BJ (cell line): Measurements from ENCODE around the gene RYR1. TPM values are rescaled to one million over a fixed set of nuclear protein-coding genes. Genes with fewer than 3 reads are reported as not detected.
"Not testable (repeated sequence)": the region's sequence is repeated elsewhere in the genome, so short reads cannot be mapped to it uniquely, and the experiment has no call there.

Source experiments
- CTCF ChIA-PET: fragments of 350-600 bp; formaldehyde crosslinking; extraction: SDS; loops from one replicate; lab custom pipeline; 2021; ENCODE audit warnings: antibody characterized with exemption, inconsistent platforms; lab: Yijun Ruan, JAX
- POLR2A ChIA-PET: fragments of 300-600 bp; sonication (Branson Sonifier 250); formaldehyde crosslinking; extraction: SDS; loops from one replicate; lab custom pipeline; 2021; ENCODE audit warnings: antibody characterized with exemption; lab: Charles Lee
- DNase-seq: peaks from one replicate; pipeline ENCODE4 v3.0.0-alpha.2; 2011; ENCODE audit warnings: low read depth
- H3K27me3 ChIP-seq: 2 replicates; pipeline ENCODE4 v1.6.0; 2011; ENCODE audit warnings: low read length; ENCODE audit not compliant: control insufficient read depth, insufficient read depth
- H3K36me3 ChIP-seq: 2 replicates; pipeline ENCODE4 v1.5.1; 2011; ENCODE audit warnings: low read length; ENCODE audit not compliant: control insufficient read depth, insufficient read depth
- H3K4me3 ChIP-seq: 2 replicates; pipeline ENCODE4 v1.5.1; 2011; ENCODE audit warnings: low read depth, mild to moderate bottlenecking, control low read depth, low read length
- CTCF ChIP-seq: IDR thresholded peaks from 2 replicates; pipeline ENCODE4 v1.5.1; 2011; ENCODE audit warnings: low read depth, mild to moderate bottlenecking, control low read depth, inconsistent platforms, low read length, moderate library complexity; ENCODE audit not compliant: insufficient read depth
- polyA plus RNA-seq: library from polyadenylated mRNA; depleted of rRNA; stranded (reverse); fragments of >200 nt; gene quantifications from 2 replicates; pipeline ENCODE4 v1.2.3, GENCODE V29; 2011

RYR1 gene
- polyA plus RNA-seq, 1 experiment: 0.04 TPM

DNA sequence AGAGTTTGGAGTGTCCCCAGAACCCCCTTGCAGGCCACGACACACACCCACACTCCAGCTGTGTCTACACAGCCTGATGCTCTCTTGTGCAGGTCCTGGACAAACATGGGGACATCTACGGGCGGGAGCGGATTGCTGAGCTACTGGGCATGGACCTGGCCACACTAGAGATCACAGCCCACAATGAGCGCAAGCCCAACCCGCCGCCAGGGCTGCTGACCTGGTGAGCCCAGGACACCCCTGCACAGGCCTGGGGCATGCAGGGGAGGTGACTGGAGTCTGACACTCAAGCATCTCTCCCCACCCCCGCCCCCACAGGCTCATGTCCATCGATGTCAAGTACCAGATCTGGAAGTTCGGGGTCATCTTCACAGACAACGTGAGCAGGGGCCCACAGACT is 144.3 kb downstream of the RYR1 start:
- no peaks in the 10 kb centered on the region for H3K36me3 ChIP-seq
- ChIA-PET POLR2A (no interaction called here), CTCF (no interaction called here)
- no peaks in the 10 kb centered on the region for H3K27me3 ChIP-seq
- H3K4me3 ChIP-seq: no peak overlapping the region
- no peak for TF ChIP-seq CTCF
- DNase-seq: no peak

DNA sequence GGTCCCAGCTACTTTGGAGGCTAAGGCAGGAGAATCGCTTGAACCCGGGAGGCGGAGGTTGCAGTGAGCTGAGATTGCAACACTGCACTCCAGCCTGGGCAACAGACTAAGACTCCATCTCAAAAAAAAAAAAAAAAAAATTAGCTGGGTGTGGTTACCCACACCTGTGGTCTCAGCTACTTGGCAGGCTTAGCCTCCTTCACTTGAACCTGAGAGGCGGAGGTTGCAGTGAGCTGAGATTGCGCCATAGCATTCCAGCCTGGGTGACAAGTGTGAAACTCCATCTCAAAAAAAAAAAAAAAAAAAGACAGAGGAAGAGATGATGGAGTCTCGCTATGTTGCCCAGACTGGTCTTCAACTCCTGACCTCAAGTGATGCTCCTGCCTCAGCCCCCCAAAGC is 145.8 kb downstream of the RYR1 start:
- H3K36me3 ChIP-seq, DNase-seq, CTCF ChIA-PET, POLR2A ChIA-PET, H3K27me3 ChIP-seq, H3K4me3 ChIP-seq: not testable (repeated sequence)

GRCh38 chr19:38580080-38580479 is 146.6 kb downstream of the RYR1 start:
- ChIA-PET CTCF (no interaction called here), POLR2A (no interaction called here)

GRCh38 chr19:38583219-38583984 is 149.9 kb downstream of the RYR1 start:
- Histone ChIP-seq H3K27me3 (no peaks in the 10 kb centered on the region), H3K4me3 (no peak overlapping the region), H3K36me3 (no peaks in the 10 kb centered on the region)
- no peak for DNase-seq
- POLR2A ChIA-PET: no interaction called here
- no peak for TF ChIP-seq CTCF
- CTCF ChIA-PET: no interaction called here

More at GRCh38 chr19:38580080-38580479, 146.6 kb downstream of the RYR1 start:
- Histone ChIP-seq H3K4me3 (no peak overlapping the region), H3K36me3 (no peaks in the 10 kb centered on the region), H3K27me3 (no peaks in the 10 kb centered on the region)
- no peak for DNase-seq
- no peak for TF ChIP-seq CTCF

- DNase-seq: no peak
- no peaks in the 10 kb centered on the region for H3K27me3 ChIP-seq
- H3K4me3 ChIP-seq: no peak overlapping the region
- no peak for TF ChIP-seq CTCF
- CTCF ChIA-PET: no interaction called here
- POLR2A ChIA-PET: no interaction called here
- H3K36me3 ChIP-seq: no peaks in the 10 kb centered on the region
These were observed 150.5 kb downstream of the RYR1 start for GRCh38 chr19:38583985-38584305.

GRCh38 chr19:38587562-38587961 is 154.1 kb downstream of the RYR1 start:
- no peak for TF ChIP-seq CTCF
- ChIA-PET POLR2A (no interaction called here), CTCF (interaction anchor here (0.6 kb wide), 1 partner anchor 1876 kb away, joined by 3 read pairs; no protein-coding TSS in a partner anchor)
- no peaks in the 10 kb centered on the region for H3K36me3 ChIP-seq
- H3K4me3 ChIP-seq: no peak overlapping the region
- no peak for DNase-seq
- no peaks in the 10 kb centered on the region for H3K27me3 ChIP-seq
